ENCODE measurements around the gene POU6F1.

Gene POU6F1

DNA sequence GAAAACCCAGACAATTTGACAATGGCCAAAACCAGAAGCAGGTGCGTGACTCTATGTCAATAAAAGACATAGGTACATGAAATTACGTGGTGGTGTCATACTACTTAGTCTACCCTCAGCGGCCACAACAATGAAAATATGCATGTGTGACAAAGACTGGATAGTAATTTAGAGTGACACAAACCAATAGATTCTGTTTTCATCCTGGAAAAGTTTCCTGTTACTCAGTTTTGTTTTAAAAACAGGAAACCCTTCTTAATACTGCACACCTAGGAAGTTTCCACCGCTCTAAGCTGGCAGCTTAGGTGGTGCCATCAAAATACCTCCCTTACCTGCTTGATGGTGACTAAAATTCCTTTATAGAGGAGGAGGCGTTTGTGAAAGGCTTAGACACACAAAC is 15.1 kb downstream of the POU6F1 start:
- H4K20me1 ChIP-seq (ENCODE audit: insufficient read depth, low read length): no peaks in the 10 kb centered on the region
- TF ChIP-seq EZH2phosphoT487 (IDR thresholded peaks at IDR 0.05; ENCODE audit: low read length) (no peak), EZH2 (optimal IDR thresholded peaks at IDR 0.05; ENCODE audit: low read depth, low read length) (no peak)
- TF ChIP-seq, protein P1, sequence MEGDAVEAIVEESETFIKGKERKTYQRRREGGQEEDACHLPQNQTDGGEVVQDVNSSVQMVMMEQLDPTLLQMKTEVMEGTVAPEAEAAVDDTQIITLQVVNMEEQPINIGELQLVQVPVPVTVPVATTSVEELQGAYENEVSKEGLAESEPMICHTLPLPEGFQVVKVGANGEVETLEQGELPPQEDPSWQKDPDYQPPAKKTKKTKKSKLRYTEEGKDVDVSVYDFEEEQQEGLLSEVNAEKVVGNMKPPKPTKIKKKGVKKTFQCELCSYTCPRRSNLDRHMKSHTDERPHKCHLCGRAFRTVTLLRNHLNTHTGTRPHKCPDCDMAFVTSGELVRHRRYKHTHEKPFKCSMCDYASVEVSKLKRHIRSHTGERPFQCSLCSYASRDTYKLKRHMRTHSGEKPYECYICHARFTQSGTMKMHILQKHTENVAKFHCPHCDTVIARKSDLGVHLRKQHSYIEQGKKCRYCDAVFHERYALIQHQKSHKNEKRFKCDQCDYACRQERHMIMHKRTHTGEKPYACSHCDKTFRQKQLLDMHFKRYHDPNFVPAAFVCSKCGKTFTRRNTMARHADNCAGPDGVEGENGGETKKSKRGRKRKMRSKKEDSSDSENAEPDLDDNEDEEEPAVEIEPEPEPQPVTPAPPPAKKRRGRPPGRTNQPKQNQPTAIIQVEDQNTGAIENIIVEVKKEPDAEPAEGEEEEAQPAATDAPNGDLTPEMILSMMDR (IDR thresholded peaks at IDR 0.05; ENCODE audit: low read length): no peak
- no peaks in the 10 kb centered on the region for H3K4me1 ChIP-seq (ENCODE audit: low read length)
- H3K36me3 ChIP-seq (replicated peaks; ENCODE audit: insufficient read depth, low read length): no peaks in the 10 kb centered on the region
- no peaks in the 10 kb centered on the region for H3K27me3 ChIP-seq (replicated peaks; ENCODE audit: insufficient read depth, low read length)
- no peaks in the 10 kb centered on the region for H3K9me2 ChIP-seq (replicated peaks; ENCODE audit: insufficient read depth, low read length)
- no peak overlapping the region for H3K9ac ChIP-seq (ENCODE audit: low read length)
- H3K79me2 ChIP-seq (ENCODE audit: low read length): no peaks in the 10 kb centered on the region
- H3K4me2 ChIP-seq (ENCODE audit: low read depth, low read length): no peak overlapping the region
- H3K9me3 ChIP-seq (replicated peaks; ENCODE audit: insufficient read depth, low read length): no peaks in the 10 kb centered on the region
- H3K27ac ChIP-seq (ENCODE audit: low read length): no peak overlapping the region
- no peaks in the 10 kb centered on the region for H3F3A ChIP-seq (ENCODE audit: insufficient read depth, low read length)
- no peak overlapping the region for H3K4me3 ChIP-seq (ENCODE audit: low read length)
- no peak overlapping the region for H2AFZ ChIP-seq (ENCODE audit: low read length)
- DNase-seq: no peak

DNA sequence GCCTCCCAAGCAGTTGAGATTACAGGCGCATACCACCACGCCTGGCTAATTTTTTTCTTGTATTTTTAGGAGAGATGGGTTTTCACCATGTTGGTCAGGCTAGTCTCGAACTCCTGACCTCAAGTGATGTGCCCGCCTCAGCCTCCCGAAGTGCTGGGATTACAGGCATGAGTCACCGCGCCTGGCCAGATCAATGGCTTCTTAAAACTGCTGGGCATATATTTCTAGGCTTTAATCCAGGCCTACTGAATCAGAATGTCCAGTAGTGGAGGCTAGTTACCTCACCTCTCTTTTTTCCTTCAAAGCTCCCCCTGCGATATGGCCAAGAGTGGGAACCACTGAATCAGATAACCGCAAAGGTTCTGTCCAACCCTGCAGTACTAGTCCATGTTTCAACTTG is 17.1 kb downstream of the POU6F1 start:
- no peak overlapping the region for H3K4me2 ChIP-seq (ENCODE audit: low read depth, low read length)
- TF ChIP-seq EZH2phosphoT487 (IDR thresholded peaks at IDR 0.05; ENCODE audit: low read length) (no peak), EZH2 (optimal IDR thresholded peaks at IDR 0.05; ENCODE audit: low read depth, low read length) (no peak)
- TF ChIP-seq, protein P1 (IDR thresholded peaks at IDR 0.05; ENCODE audit: low read length): no peak

DNA sequence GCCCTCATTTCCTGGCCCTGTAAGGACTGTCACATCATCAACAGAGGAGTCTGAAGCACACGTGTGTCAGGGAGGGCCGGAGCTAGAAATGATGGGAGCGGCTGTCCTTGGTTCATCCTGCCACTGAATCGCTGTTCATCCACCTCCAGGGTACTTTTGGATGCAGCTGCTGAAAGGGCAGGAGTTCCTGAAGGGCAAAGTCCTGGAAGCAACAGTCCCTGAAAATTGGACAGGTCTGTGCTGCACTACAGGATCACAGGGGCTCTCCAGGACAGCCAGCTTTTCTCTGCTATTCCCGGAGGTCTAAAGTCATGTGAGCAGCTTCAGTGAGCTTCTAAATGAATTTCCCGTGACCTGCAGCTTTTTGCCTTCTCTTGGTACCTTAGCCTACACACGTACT is 17.7 kb downstream of the POU6F1 start:
- Histone ChIP-seq H3F3A (ENCODE audit: insufficient read depth, low read length) (no peaks in the 10 kb centered on the region), H3K27me3 (replicated peaks; ENCODE audit: insufficient read depth, low read length) (no peaks in the 10 kb centered on the region), H3K36me3 (replicated peaks; ENCODE audit: insufficient read depth, low read length) (no peaks in the 10 kb centered on the region), H2AFZ (ENCODE audit: low read length) (no peak overlapping the region), H3K27ac (ENCODE audit: low read length) (no peak overlapping the region), H3K4me2 (ENCODE audit: low read depth, low read length) (no peak overlapping the region), H3K9ac (ENCODE audit: low read length) (no peak overlapping the region), H4K20me1 (ENCODE audit: insufficient read depth, low read length) (no peaks in the 10 kb centered on the region), H3K9me3 (replicated peaks; ENCODE audit: insufficient read depth, low read length) (no peaks in the 10 kb centered on the region), H3K4me3 (ENCODE audit: low read length) (no peak overlapping the region), H3K4me1 (ENCODE audit: low read length) (no peaks in the 10 kb centered on the region), H3K79me2 (ENCODE audit: low read length) (no peaks in the 10 kb centered on the region), H3K9me2 (replicated peaks; ENCODE audit: insufficient read depth, low read length) (no peaks in the 10 kb centered on the region)
- DNase-seq: no peak
- TF ChIP-seq, protein P1 (IDR thresholded peaks at IDR 0.05; ENCODE audit: low read length): no peak
- no peak for TF ChIP-seq EZH2 (optimal IDR thresholded peaks at IDR 0.05; ENCODE audit: low read depth, low read length)
- TF ChIP-seq EZH2phosphoT487 (IDR thresholded peaks at IDR 0.05; ENCODE audit: low read length): no peak

More for the DNA sequence above, 17.1 kb downstream of the POU6F1 start:
- H3K36me3 ChIP-seq (replicated peaks; ENCODE audit: insufficient read depth, low read length): no peaks in the 10 kb centered on the region
- H4K20me1 ChIP-seq (ENCODE audit: insufficient read depth, low read length): no peaks in the 10 kb centered on the region
- no peak overlapping the region for H2AFZ ChIP-seq (ENCODE audit: low read length)
- H3F3A ChIP-seq (ENCODE audit: insufficient read depth, low read length): no peaks in the 10 kb centered on the region
- no peaks in the 10 kb centered on the region for H3K9me3 ChIP-seq (replicated peaks; ENCODE audit: insufficient read depth, low read length)
- no peak for DNase-seq
- H3K9ac ChIP-seq (ENCODE audit: low read length): no peak overlapping the region
- H3K9me2 ChIP-seq (replicated peaks; ENCODE audit: insufficient read depth, low read length): no peaks in the 10 kb centered on the region
- H3K27ac ChIP-seq (ENCODE audit: low read length): no peak overlapping the region
- H3K4me1 ChIP-seq (ENCODE audit: low read length): no peaks in the 10 kb centered on the region
- no peaks in the 10 kb centered on the region for H3K79me2 ChIP-seq (ENCODE audit: low read length)
- H3K4me3 ChIP-seq (ENCODE audit: low read length): no peak overlapping the region
- no peaks in the 10 kb centered on the region for H3K27me3 ChIP-seq (replicated peaks; ENCODE audit: insufficient read depth, low read length)

Measured in MM.1S (cell line).